Measurements from ENCODE around the gene PTPN22.

DNA sequence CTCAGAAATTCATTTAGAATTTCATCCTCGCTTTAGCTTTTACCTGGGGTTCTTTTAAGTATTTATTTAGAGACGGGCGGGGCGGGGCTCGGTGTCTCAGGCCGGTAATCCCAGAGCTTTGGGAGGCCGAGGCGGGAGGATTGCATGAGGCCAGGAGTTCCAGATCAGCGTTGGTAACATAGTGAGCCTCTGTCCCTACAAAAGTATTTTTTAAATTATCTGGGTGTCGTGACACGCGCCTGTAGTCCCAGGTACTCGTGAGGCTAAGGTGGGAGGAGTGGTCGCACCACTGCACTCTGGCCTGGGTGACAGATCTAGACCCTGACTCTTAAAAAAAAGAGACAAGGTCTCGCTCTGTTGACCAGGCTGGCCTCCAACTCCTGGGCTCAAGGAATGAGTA is 58.3 kb downstream of the PTPN22 start:
- TF ChIP-seq, protein P1, sequence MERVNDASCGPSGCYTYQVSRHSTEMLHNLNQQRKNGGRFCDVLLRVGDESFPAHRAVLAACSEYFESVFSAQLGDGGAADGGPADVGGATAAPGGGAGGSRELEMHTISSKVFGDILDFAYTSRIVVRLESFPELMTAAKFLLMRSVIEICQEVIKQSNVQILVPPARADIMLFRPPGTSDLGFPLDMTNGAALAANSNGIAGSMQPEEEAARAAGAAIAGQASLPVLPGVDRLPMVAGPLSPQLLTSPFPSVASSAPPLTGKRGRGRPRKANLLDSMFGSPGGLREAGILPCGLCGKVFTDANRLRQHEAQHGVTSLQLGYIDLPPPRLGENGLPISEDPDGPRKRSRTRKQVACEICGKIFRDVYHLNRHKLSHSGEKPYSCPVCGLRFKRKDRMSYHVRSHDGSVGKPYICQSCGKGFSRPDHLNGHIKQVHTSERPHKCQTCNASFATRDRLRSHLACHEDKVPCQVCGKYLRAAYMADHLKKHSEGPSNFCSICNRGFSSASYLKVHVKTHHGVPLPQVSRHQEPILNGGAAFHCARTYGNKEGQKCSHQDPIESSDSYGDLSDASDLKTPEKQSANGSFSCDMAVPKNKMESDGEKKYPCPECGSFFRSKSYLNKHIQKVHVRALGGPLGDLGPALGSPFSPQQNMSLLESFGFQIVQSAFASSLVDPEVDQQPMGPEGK (tag by site-specific recombination; IDR thresholded peaks at IDR 0.05): no peak
- TF ChIP-seq ATF2 (tag by site-specific recombination; IDR thresholded peaks at IDR 0.05; ENCODE audit: low read depth) (no peak), ZNF670 (tag by site-specific recombination; IDR thresholded peaks at IDR 0.05; ENCODE audit: low read depth) (no peak), ZNF138 (tag by site-specific recombination; IDR thresholded peaks at IDR 0.05; ENCODE audit: borderline replicate concordance) (no peak), REST (tag by site-specific recombination; IDR thresholded peaks at IDR 0.05) (no peak), YY2 (tag by site-specific recombination; IDR thresholded peaks at IDR 0.05) (no peak)
- TF ChIP-seq, protein P2, sequence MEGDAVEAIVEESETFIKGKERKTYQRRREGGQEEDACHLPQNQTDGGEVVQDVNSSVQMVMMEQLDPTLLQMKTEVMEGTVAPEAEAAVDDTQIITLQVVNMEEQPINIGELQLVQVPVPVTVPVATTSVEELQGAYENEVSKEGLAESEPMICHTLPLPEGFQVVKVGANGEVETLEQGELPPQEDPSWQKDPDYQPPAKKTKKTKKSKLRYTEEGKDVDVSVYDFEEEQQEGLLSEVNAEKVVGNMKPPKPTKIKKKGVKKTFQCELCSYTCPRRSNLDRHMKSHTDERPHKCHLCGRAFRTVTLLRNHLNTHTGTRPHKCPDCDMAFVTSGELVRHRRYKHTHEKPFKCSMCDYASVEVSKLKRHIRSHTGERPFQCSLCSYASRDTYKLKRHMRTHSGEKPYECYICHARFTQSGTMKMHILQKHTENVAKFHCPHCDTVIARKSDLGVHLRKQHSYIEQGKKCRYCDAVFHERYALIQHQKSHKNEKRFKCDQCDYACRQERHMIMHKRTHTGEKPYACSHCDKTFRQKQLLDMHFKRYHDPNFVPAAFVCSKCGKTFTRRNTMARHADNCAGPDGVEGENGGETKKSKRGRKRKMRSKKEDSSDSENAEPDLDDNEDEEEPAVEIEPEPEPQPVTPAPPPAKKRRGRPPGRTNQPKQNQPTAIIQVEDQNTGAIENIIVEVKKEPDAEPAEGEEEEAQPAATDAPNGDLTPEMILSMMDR (tag by site-specific recombination; IDR thresholded peaks at IDR 0.05): no peak
